HEK293 (cell line): ENCODE measurements around the gene RGS9.

ENCODE experiments used
- BCL11A ChIP-seq: fragments of 450-650 bp; formaldehyde crosslinking; IDR thresholded peaks from 2 replicates; pipeline ENCODE4 v1.5.1; 2016; ENCODE audit warnings: low read depth, missing biosample characterization, missing genetic modification characterization
- GLI4 ChIP-seq: fragments of 450-650 bp; formaldehyde crosslinking; IDR thresholded peaks from 2 replicates; pipeline ENCODE4 v1.5.1; 2016; ENCODE audit warnings: missing biosample characterization, missing genetic modification characterization
- HOXA7 ChIP-seq: sonication (generic); formaldehyde crosslinking; IDR thresholded peaks from 2 replicates; pipeline ENCODE4 v1.8.1; 2022; ENCODE audit warnings: missing genetic modification reagents, borderline replicate concordance
- REST ChIP-seq: fragments of 450-650 bp; formaldehyde crosslinking; IDR thresholded peaks from 2 replicates; pipeline ENCODE4 v1.5.1; 2016; ENCODE audit warnings: missing biosample characterization, missing genetic modification characterization
- TCF7L2 ChIP-seq: IDR thresholded peaks from 2 replicates; pipeline ENCODE4 v1.6.1; 2011; ENCODE audit warnings: low read depth, mild to moderate bottlenecking, inconsistent platforms, low read length, moderate library complexity, borderline replicate concordance
- ZBTB11 ChIP-seq: fragments of 450-650 bp; formaldehyde crosslinking; conservative IDR thresholded peaks from 2 replicates; pipeline ENCODE4 v1.5.1; 2016; ENCODE audit warnings: low read depth, missing biosample characterization, missing genetic modification characterization
- ZBTB7A ChIP-seq: fragments of 450-650 bp; formaldehyde crosslinking; IDR thresholded peaks from 2 replicates; pipeline ENCODE4 v1.5.1; 2016; ENCODE audit warnings: low read depth, missing biosample characterization, missing genetic modification characterization
- ZNF146 ChIP-seq: fragments of 450-650 bp; formaldehyde crosslinking; IDR thresholded peaks from 2 replicates; pipeline ENCODE4 v1.5.1; 2016; ENCODE audit warnings: missing biosample characterization, missing genetic modification characterization
- ZNF23 ChIP-seq: fragments of 450-650 bp; formaldehyde crosslinking; IDR thresholded peaks from 2 replicates; pipeline ENCODE4 v1.5.1; 2016; ENCODE audit warnings: missing biosample characterization, missing genetic modification characterization, borderline replicate concordance
- ZNF501 ChIP-seq: fragments of 450-650 bp; formaldehyde crosslinking; IDR thresholded peaks from 2 replicates; pipeline ENCODE4 v1.5.1; 2016; ENCODE audit warnings: missing biosample characterization, missing genetic modification characterization
- ZNF548 ChIP-seq: fragments of 450-650 bp; formaldehyde crosslinking; IDR thresholded peaks from 2 replicates; pipeline ENCODE4 v1.5.1; 2016; ENCODE audit warnings: missing biosample characterization, missing genetic modification characterization
- TF ChIP-seq, protein P1 (sequence below): fragments of 450-650 bp; formaldehyde crosslinking; IDR thresholded peaks from 2 replicates; pipeline ENCODE4 v1.5.1; 2016; ENCODE audit warnings: missing biosample characterization, missing genetic modification characterization
- TF ChIP-seq, protein P2 (sequence below): fragments of 450-650 bp; IDR thresholded peaks from 2 replicates; pipeline ENCODE4 v1.5.1; 2018; ENCODE audit warnings: missing biosample characterization, mild to moderate bottlenecking, missing genetic modification characterization

DNA sequence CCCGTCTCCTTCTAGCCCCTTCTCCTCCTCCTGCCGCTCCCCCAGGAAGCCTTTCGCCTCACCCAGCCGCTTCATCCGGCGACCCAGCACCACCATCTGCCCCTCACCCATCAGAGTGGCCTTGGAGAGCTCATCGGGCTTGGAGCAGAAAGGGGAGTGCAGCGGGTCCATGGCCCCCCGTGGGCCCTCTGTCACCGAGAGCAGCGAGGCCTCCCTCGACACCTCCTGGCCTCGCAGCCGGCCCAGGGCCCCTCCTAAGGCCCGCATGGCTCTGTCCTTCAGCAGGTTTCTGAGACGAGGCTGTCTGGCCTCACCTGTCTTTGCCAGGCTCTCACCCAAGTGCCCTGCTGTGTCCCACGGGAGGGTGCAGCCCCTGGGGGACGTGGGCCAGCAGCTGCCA, 87.9 kb downstream of the RGS9 start:
- TF ChIP-seq BCL11A (tag by site-specific recombination): no peak
- no peak for TF ChIP-seq GLI4 (tag by site-specific recombination)
- TF ChIP-seq, protein P1, sequence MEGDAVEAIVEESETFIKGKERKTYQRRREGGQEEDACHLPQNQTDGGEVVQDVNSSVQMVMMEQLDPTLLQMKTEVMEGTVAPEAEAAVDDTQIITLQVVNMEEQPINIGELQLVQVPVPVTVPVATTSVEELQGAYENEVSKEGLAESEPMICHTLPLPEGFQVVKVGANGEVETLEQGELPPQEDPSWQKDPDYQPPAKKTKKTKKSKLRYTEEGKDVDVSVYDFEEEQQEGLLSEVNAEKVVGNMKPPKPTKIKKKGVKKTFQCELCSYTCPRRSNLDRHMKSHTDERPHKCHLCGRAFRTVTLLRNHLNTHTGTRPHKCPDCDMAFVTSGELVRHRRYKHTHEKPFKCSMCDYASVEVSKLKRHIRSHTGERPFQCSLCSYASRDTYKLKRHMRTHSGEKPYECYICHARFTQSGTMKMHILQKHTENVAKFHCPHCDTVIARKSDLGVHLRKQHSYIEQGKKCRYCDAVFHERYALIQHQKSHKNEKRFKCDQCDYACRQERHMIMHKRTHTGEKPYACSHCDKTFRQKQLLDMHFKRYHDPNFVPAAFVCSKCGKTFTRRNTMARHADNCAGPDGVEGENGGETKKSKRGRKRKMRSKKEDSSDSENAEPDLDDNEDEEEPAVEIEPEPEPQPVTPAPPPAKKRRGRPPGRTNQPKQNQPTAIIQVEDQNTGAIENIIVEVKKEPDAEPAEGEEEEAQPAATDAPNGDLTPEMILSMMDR (tag by site-specific recombination): no peak
- no peak for TF ChIP-seq ZBTB7A (tag by site-specific recombination)
- TF ChIP-seq ZNF548 (tag by site-specific recombination): no peak
- no peak for TF ChIP-seq HOXA7 (CRISPR knock-in tag)
- no peak for TF ChIP-seq ZNF23 (tag by site-specific recombination)
- TF ChIP-seq ZBTB11: no peak
- TF ChIP-seq, protein P2, sequence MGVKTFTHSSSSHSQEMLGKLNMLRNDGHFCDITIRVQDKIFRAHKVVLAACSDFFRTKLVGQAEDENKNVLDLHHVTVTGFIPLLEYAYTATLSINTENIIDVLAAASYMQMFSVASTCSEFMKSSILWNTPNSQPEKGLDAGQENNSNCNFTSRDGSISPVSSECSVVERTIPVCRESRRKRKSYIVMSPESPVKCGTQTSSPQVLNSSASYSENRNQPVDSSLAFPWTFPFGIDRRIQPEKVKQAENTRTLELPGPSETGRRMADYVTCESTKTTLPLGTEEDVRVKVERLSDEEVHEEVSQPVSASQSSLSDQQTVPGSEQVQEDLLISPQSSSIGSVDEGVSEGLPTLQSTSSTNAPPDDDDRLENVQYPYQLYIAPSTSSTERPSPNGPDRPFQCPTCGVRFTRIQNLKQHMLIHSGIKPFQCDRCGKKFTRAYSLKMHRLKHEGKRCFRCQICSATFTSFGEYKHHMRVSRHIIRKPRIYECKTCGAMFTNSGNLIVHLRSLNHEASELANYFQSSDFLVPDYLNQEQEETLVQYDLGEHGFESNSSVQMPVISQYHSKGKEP (tag by site-specific recombination): no peak
- TF ChIP-seq ZNF501: no peak
- no peak for TF ChIP-seq ZNF146
- TF ChIP-seq REST: no peak
- no peak for TF ChIP-seq TCF7L2
